Suprapubic skin (tissue), 4 donors: ENCODE results near the gene HOXC5. TPM values are rescaled to one million over a fixed set of nuclear protein-coding genes. Genes with fewer than 3 reads are reported as not detected.
"Not testable (repeated sequence)": the region's sequence is repeated elsewhere in the genome, so short reads cannot be mapped to it uniquely, and the experiment has no call there.

Experiments
- DNase-seq, 2 donors: peaks; one replicate each; pipeline ENCODE4 v3.0.0-alpha.2; 2019; ENCODE audit warnings: low spot score in 2 of 2
- H3K27ac ChIP-seq: fragments of 200-600 bp; sonication (generic); one replicate; pipeline ENCODE4 v1.5.1; 2019
- H3K27me3 ChIP-seq: fragments of 200-600 bp; sonication (generic); one replicate; pipeline ENCODE4 v1.5.1; 2019
- H3K36me3 ChIP-seq: fragments of 200-600 bp; sonication (generic); one replicate; pipeline ENCODE4 v1.5.1; 2019
- H3K4me1 ChIP-seq: fragments of 200-600 bp; sonication (generic); one replicate; pipeline ENCODE4 v1.5.1; 2019
- H3K4me3 ChIP-seq: fragments of 200-600 bp; sonication (generic); one replicate; pipeline ENCODE4 v1.5.1; 2019; ENCODE audit warnings: mild to moderate bottlenecking
- H3K9me3 ChIP-seq: fragments of 200-600 bp; sonication (generic); one replicate; pipeline ENCODE4 v1.5.1; 2019
- CTCF ChIP-seq, 2 donors: fragments of 200-600 bp in 1 of 2; fragments of 450-650 bp in 1 of 2; sonication (generic) in 1 of 2; IDR thresholded peaks; one replicate each; pipeline ENCODE4 v1.5.1; 2016 to 2019; ENCODE audit warnings: antibody characterized with exemption in 2 of 2, mild to moderate bottlenecking in 1 of 2, moderate library complexity in 1 of 2
- EP300 ChIP-seq: sonication (generic); formaldehyde crosslinking; IDR thresholded peaks from one replicate; pipeline ENCODE4 v1.6.1; 2017; ENCODE audit warnings: antibody characterized with exemption
- POLR2A ChIP-seq, 2 donors: fragments of 450-650 bp; IDR thresholded peaks; one replicate each; pipeline ENCODE4 v1.6.1; 2017; ENCODE audit warnings: antibody characterized with exemption in 2 of 2, mild to moderate bottlenecking in 2 of 2, moderate library complexity in 2 of 2
- POLR2AphosphoS5 ChIP-seq, 3 donors: sonication (generic); formaldehyde crosslinking; IDR thresholded peaks; one replicate each; pipeline ENCODE4 v1.6.1; 2017; ENCODE audit warnings: antibody characterized with exemption in 3 of 3
- WGBS: methylation state at CpG from one replicate; pipeline ENCODE4 v1.1.5; 2018; 5-methylcytosine and 5-hydroxymethylcytosine counted together
- total RNA-seq, 4 donors: library from RNA; depleted of rRNA; stranded (reverse); fragments of >200 nt; gene quantifications; one replicate each; pipeline ENCODE4 v1.1.0, GENCODE V29; 2016

The HOXC5 gene
- total RNA-seq, 4 donors from 2014 or later: 0.26 to 3.5 (median 0.49) TPM; not detected in 1

DNA sequence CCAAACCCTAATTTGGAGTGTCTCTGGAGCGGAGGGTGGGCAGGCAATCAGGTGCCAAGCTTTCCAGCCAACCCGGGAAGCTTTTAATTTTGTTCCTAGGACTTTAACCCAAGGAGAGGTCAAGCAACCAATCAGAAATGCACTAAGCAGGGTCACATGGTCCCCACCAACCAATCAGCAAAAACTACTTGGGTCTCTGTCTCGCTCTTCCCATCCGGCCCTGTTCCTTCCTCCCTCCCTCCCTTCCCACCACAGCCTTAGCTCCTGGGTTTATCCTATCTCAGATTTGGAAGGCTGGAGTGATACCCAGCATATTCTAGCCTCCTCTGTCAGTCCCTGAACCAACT, 7.3 kb downstream of the HOXC5 start:
- WGBS: 61% methylated on average over 4 of the region's 4 CpGs

DNA sequence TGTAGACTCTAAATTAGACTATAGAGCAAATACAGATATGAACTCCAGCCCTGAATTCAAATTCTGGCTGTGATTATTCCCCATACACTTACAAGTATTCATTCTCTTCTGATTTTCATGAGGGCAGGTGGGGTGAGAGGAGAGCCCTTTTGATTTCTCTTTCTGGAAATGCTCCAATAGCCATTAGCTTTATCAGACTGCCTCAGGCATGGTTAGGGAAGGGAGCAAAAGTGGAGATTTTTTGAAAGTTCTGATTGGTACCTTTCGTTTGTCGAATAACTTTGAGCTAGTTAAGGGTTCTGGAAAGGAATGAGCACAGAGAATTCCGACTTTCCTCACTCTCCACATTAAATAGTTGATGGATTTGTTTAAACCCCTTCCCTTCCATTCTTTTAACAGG, 7.8 kb downstream of the HOXC5 start:
- Histone ChIP-seq H3K27ac (no peak overlapping the region), H3K27me3 (peaks cover 4% of the 10 kb centered on the region), H3K4me3 (no peak overlapping the region), H3K9me3 (no peaks in the 10 kb centered on the region), H3K36me3 (no peaks in the 10 kb centered on the region), H3K4me1 (peaks cover 60% of the 10 kb centered on the region)
- WGBS: 80% methylated on average over 3 of the region's 3 CpGs
- TF ChIP-seq POLR2AphosphoS5 (IDR thresholded peaks at IDR 0.05) (no peak), CTCF (IDR thresholded peaks at IDR 0.05) (no peak), POLR2A (IDR thresholded peaks at IDR 0.05) (no peak), EP300 (no peak)
- DNase-seq: no peak

More for the DNA sequence above, 7.3 kb downstream of the HOXC5 start:
- no peaks in the 10 kb centered on the region for H3K9me3 ChIP-seq
- no peak for DNase-seq
- peak overlapping the region; percentile 35 for H3K27ac ChIP-seq
- H3K27me3 ChIP-seq: peaks cover 3% of the 10 kb centered on the region
- H3K4me1 ChIP-seq: peaks cover 65% of the 10 kb centered on the region
- H3K36me3 ChIP-seq: no peaks in the 10 kb centered on the region
- no peak for TF ChIP-seq POLR2AphosphoS5 (IDR thresholded peaks at IDR 0.05)
- TF ChIP-seq POLR2A (IDR thresholded peaks at IDR 0.05): no peak
- no peak for TF ChIP-seq EP300
- no peak for TF ChIP-seq CTCF (IDR thresholded peaks at IDR 0.05)
- H3K4me3 ChIP-seq: no peak overlapping the region

DNA sequence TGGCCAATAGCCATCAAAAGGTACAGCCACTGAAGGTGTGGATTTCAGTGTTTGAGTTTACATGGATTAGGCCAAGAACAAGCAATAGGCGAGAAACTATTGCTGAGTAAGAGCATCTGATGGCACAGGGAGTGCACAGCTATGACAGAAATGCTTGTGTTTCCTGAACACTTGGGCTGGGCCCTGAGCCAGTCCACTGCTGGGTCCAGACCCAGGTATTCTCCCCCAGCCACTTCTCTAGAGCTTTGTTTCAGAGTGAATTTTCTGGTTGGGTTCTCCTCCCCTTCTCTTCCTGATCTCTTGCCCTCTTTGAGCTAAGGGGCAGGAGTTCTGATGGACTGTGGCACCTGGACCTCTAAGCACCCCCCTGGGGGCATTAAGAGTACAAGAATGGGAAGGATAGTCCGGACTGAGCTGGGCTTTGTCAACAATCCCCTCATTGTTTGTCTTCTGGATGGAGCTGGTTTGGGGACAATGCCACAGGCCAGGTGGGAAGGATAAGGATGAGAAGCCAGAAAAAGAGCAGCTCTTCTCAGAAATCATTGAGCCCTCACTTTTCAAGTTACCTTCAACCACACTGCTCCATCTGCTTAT, 8.3 kb downstream of the HOXC5 start:
- 72% methylated on average over 2 of the region's 2 CpGs for WGBS
- no peak overlapping the region for H3K4me3 ChIP-seq
- no peaks in the 10 kb centered on the region for H3K9me3 ChIP-seq
- TF ChIP-seq EP300 (no peak), POLR2AphosphoS5 (IDR thresholded peaks at IDR 0.05) (no peak), CTCF (IDR thresholded peaks at IDR 0.05) (no peak), POLR2A (IDR thresholded peaks at IDR 0.05) (no peak)
- H3K27ac ChIP-seq: no peak overlapping the region
- H3K4me1 ChIP-seq: peaks cover 54% of the 10 kb centered on the region
- no peaks in the 10 kb centered on the region for H3K36me3 ChIP-seq
- DNase-seq: no peak
- peaks cover 10% of the 10 kb centered on the region for H3K27me3 ChIP-seq

GRCh38 chr12:54042033-54042432, 9.2 kb downstream of the HOXC5 start:
- 67% methylated on average over 6 of the region's 6 CpGs for WGBS
- H3K27ac ChIP-seq, H3K36me3 ChIP-seq, H3K9me3 ChIP-seq, H3K4me3 ChIP-seq: not testable (repeated sequence)
- Histone ChIP-seq H3K27me3 (peaks cover 17% of the 10 kb centered on the region), H3K4me1 (peaks cover 49% of the 10 kb centered on the region)
- peak in 1 of 2 donors; percentile 45 for DNase-seq

DNA sequence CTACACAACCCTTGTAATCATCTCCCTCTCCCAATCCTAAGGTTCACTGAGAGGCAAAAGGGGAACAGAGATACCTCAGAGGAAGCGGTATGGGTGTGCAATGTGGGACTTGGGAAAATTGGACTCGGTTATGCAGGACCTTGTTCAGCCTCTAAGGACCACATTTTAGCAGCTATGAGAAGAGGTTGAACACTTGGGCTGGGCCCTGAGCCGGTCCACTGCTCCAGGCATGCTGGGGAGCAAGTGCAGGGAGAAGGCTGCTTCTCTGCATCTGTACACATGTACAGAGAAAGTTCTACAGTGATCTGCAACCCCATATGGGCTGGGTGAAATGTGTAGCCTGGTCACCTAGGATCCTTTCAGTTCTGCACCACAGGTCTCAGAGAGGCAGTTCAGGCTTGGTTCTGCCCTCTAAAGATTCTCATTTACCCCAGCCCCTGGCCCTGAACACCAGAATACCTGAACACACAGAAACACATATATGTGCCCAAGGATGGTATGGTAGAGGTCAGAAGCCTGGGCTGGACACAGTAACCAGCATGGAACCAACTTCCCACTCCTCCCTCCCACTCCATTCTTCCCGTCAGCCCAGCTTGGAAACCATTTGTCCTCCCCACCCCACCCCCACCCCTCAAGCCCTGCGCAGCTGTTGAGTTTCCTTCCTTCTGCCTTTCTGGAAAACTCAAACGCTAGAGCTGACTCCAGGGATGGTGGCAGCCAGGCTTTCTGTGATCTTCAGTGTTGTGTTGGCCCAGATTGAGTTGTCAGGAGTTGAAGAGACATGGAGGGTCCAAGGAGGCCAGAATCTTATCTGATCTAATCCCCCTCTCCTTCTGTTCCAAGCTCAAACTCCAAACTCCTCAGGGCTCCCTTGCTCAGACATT, 10.4 kb downstream of the HOXC5 start:
- Histone ChIP-seq H3K36me3 (no peaks in the 10 kb centered on the region), H3K27me3 (peaks cover 17% of the 10 kb centered on the region), H3K9me3 (no peaks in the 10 kb centered on the region), H3K27ac (no peak overlapping the region), H3K4me3 (no peak overlapping the region), H3K4me1 (peaks cover 40% of the 10 kb centered on the region)
- no peak for TF ChIP-seq CTCF (IDR thresholded peaks at IDR 0.05)
- TF ChIP-seq EP300: no peak
- no peak for TF ChIP-seq POLR2AphosphoS5 (IDR thresholded peaks at IDR 0.05)
- no peak for TF ChIP-seq POLR2A (IDR thresholded peaks at IDR 0.05)
- 44% methylated on average over 6 of the region's 6 CpGs for WGBS
- DNase-seq: peak in 1 of 2 donors; percentile 43
